ENCODE data around the gene DNLZ.
"Not testable (repeated sequence)": the region's sequence is repeated elsewhere in the genome, so short reads cannot be mapped to it uniquely, and the experiment has no call there.

The DNLZ gene

GRCh38 chr9:136329636-136330405 lies 33.7 kb downstream of the DNLZ start:
- no peak for DNase-seq

- DNase-seq, result no peak
Measured at GRCh38 chr9:136329211-136329627, 34.3 kb downstream of the DNLZ start.

- no peak for DNase-seq
Measured at GRCh38 chr9:136328622-136329041, 34.9 kb downstream of the DNLZ start.

DNA sequence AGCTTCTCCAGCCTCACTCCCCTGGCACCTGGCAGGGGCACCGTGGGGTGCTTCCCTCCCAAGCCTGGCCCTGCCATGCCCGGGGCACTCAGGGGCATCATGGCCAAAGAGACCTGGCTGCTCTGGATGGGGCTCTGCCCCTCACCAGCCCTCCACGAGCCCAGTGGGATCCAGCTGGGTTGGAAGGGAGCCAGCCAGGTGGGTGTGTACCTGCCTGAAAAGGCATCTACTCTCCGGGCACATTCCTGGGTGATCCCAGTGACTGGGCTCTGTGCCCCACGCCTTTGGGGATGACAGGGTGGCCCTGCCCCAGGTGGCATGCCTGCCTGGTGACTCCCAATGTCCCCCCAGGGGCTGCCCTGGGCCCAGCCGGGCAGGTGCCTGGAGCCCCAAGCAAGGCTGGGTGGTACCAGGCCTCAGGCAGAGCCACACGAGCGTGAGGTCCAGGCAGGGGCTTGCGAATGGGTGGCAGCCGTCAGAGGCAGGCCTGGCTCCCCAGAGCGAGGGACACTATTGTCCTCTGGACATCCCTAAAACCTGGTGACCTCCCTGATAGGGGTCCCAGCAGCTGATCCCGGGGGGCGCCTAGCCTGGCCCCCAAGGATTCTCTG lies 35.4 kb downstream of the DNLZ start:
- DNase-seq, result no peak

GRCh38 chr9:136327304-136327974 lies 36.1 kb downstream of the DNLZ start, which contains the start of gene GPSM1:
Gene GPSM1 (plus strand): TSS chr9:136327539. CDS start chr9:136327696, 157 bp downstream.
- peak; percentile 38 for DNase-seq

DNA sequence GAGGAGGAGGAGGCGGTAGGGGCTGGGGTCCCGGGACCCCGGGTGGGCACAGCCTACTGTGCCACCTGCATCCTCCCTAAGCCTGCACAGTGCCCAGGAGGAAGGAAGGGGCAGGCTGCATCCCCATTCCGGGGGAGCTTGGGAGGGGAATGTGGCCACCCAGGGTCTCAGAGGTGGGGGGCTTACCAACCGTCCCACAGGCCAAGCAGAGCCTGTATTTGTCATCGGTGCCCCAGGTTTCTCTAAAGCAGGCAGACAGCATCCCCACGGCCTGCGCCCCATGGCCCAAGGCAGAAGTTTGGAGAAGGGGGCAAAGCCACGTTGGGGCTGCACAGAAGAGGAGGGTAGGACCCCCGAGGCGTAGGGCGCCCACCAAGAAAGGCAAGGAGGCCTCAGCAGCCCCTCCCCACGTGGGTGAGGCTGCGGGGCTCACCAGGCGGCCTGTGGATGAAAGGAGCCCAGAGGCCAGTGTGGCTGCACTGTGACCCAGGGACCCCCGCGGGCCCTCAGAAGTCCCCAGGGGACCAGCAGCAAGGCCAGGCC lies 36.7 kb downstream of the DNLZ start:
- no peak for DNase-seq

DNA sequence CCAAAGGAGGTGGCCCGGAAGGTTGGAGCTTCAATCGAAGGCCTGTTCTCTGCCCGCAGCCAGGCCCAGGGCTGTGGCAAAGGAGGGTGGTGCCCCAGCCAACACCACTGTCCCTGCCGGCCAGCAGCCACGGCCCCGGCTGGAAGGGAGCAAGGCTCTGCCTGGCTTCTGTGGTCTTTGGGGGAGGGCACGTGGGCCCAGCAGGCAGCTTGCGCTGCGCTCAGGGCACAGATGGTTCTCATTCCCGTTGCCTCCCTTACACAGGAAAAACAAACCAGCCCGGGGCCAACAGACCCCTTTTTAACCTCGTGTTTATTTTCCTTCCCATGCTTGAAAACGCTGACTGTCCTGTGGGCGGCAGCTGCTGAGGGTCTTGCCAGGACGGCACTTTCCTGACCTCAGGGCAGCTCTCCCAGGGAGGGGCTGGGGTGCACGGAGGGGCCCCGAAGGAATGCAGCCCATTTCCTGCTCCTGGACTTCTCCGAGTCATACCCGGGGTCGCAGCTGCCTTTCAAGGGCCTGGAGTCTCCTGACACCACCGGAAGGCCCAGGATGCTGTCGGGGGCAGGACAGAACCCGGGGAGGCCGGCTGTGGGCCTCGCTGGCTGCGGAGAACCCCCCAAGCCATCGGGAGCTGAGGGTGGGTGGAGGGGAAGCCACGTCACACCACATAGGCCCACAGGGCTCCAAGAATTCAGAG lies 37.3 kb downstream of the DNLZ start:
- peak; percentile 41 for DNase-seq

DNA sequence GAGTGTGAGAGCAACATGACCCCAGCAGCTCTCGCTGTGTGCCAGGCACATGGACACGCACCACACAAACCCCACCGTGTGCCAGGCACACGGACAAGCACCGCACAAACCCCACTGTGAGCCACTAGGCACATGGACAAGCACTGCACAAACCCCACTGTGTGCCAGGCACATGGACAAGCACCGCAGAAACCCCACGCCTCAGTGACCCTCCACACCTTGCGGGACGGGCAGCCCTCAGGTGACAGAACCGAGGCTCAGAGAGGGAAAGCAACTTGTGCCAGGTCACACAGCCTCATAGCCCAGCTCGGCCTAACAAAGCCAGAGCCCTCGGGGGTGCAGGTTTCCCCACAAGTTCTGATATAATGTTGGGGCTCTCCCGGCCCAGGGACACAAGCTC lies 38.2 kb downstream of the DNLZ start:
- DNase-seq, result no peak

DNA sequence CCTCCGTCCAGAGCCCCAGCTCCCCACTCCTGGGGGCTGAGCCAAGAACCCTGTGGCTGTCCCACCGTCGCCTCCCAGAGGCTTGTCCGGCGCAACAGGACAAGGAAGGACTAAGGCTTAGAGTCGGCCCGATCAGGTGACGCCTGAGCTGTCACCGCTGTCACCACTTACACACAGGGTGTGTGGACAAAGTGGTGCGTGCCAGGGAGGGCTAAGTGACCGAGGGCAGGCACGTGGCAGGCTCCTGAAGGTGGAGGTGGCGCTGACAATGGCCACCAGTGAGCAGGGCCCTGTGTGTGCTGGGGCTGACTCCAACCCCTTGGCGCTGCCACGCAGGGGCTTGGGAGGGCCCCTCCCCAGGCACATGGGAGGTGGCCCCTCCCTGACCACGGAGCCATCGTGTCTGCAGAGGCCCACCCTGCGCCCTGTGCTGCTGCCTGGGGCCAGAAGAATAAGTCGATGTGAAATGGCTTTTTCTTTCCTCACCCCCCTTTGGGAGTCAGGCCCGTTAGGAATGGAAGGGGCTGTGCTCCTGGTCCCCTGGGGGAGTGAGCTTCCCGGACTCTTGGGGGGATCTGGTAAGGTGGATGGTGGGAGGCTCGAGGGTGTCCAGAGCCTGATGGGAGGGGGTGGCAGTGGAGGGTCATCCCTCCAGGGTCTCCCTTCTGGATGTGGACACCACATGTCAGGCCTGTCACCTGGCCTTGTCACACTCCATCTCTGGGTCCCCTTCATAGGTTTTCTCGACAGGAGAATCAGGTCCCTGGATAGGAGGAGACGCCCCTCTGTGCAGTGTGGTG lies 38.8 kb downstream of the DNLZ start:
- no peak for DNase-seq

GRCh38 chr9:136323371-136323789 lies 40.2 kb downstream of the DNLZ start:
- no peak for DNase-seq

DNA sequence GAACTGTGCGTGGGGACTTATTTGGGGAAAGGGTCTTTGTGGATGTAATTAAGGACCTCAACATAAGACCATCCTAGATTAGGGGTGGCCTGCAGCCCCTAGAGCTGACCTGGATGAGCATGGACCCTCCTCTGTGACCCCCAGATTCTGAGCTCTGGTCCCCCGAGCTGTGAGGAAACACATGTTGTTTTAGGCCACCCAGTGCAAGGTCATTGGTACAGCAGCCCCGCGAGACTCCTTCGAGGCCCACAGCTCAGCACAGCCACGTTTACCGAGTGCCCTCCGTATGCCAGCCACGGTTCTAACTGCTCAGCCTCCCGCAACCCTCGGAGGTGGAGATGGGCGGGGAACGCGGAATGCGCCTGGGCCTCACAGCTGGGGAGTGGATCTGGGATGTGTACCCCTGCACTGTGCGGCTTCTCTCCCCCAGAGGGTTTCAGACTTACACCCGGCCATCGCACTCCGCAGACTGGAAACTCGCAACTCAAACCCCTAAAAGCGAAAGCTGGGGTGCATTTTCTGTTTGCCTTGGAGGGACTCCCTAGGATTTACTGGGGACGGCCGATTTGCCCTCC lies 40.7 kb downstream of the DNLZ start:
- DNase-seq, result no peak

DNA sequence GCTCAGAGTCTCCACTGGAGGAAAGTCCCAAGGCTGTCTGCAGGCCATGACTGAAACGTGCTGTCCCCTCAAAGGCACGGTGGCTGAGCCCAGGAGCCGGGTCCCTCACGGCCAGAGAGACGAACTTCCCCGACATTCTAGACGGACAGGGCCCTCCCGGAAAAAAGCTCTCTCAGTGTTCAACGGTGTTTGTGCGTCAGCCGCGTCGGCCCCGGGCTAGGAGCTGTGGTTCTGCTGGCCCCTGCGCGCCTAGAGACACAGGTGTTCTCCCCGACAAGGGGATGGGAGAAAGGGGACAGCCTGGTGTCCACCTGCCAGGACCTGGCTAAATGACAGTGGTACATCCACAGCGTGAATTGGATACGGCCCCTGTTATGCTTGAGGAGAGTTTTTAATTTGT lies 42.0 kb downstream of the DNLZ start:
- no peak for DNase-seq

GRCh38 chr9:136320972-136321371 lies 42.6 kb downstream of the DNLZ start:
- not testable (repeated sequence) for DNase-seq

- not testable (repeated sequence) for DNase-seq
Measured at GRCh38 chr9:136319955-136320354, 43.6 kb downstream of the DNLZ start.

DNA sequence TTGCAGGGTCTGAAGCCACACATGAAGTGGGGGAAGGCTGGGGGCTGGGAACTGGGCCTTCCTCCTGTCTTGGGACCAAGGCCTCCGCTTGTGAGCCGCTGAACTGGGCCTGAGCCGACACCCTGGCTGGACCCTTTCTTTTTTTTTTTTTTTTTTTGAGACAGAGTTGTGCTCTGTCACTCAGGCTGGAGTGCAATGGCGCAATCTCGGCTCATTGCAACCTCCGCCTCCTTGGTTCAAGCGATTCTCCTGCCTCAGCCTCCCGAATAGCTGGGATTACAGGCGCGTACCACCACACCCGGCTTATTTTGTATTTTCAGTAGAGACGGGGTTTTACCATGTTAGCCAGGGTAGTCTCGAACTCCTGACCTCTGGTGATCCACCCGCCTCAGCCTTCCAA lies 44.3 kb downstream of the DNLZ start:
- DNase-seq, result not testable (repeated sequence)

DNA sequence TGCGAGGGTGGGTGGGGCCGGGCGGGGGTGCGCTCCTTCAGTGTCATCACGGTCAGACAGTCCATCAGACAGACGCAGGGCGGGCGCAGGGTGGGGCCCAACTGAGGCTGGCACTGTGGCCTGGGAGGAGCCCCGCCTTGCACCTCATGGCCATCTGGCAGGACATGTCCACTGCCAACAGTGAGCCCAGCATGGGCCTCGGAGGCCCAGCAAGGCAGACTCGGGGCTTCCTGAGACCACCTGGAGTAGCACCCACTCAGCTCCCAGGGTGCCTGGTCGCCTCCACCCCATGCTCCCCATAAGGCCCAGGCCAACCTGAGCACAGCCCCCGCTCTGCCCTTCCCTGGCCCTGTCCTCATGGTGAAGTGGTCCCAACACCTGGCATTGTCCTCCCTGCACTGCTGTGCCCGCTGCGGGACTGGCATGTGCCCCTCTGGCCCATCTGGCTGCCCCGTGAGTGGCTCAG lies 44.7 kb downstream of the DNLZ start:
- DNase-seq, result no peak

GRCh38 chr9:136318111-136318775 lies 45.3 kb downstream of the DNLZ start:
- no peak for DNase-seq

- DNase-seq, result no peak
Measured at GRCh38 chr9:136317695-136318094, 45.8 kb downstream of the DNLZ start.

GRCh38 chr9:136316896-136317676 lies 46.5 kb downstream of the DNLZ start:
- no peak for DNase-seq

GRCh38 chr9:136316271-136316751 lies 47.2 kb downstream of the DNLZ start:
- DNase-seq, result no peak

Data from GDM1 (cell line).